Esophagus muscularis mucosa (tissue), 4 donors: ENCODE results near the gene MAN2B1.

Experiments
- CTCF ChIP-seq, 3 experiments: fragments of 200-600 bp in 2 of 3; fragments of 450-650 bp in 1 of 3; sonication (generic) in 2 of 3; IDR thresholded peaks; one replicate each; pipeline ENCODE4 v1.5.1; 2017 to 2019; ENCODE audit warnings: antibody characterized with exemption in 3 of 3, mild to moderate bottlenecking in 2 of 3, moderate library complexity in 1 of 3
- EP300 ChIP-seq: sonication (generic); formaldehyde crosslinking; IDR thresholded peaks from one replicate; pipeline ENCODE4 v1.6.1; 2017; ENCODE audit warnings: antibody characterized with exemption
- POLR2A ChIP-seq: fragments of 450-650 bp; IDR thresholded peaks from one replicate; pipeline ENCODE4 v1.6.1; 2017; ENCODE audit warnings: antibody characterized with exemption, moderate library complexity, mild to moderate bottlenecking, low read depth
- POLR2AphosphoS5 ChIP-seq, 2 donors: sonication (generic); formaldehyde crosslinking; IDR thresholded peaks; one replicate each; pipeline ENCODE4 v1.6.1; 2017; ENCODE audit warnings: antibody characterized with exemption in 2 of 2

GRCh38 chr19:12689581-12690216 lies 23.2 kb upstream of the MAN2B1 start:
- TF ChIP-seq CTCF (IDR thresholded peaks at IDR 0.05) (no peak), EP300 (no peak), POLR2A (no peak), POLR2AphosphoS5 (IDR thresholded peaks at IDR 0.05) (no peak)
